Stimulated activated CD8-positive, alpha-beta memory T cell treated with anti-CD3 and anti-CD28 coated beads, Interleukin-7, amount 100 ng/mL, for 4 hours (primary cell): ENCODE results near the gene ZNF578.
A peak's percentile ranks its signal among the peaks of the same experiment; 100 is the strongest.
"Not testable (repeated sequence)": the region's sequence is repeated elsewhere in the genome, so short reads cannot be mapped to it uniquely, and the experiment has no call there.

Source experiments
- DNase-seq, 2 donors: peaks; one replicate each; pipeline ENCODE4 v3.0.0-alpha.2; 2020; ENCODE audit warnings: low read depth in 2 of 2

ZNF578 gene

GRCh38 chr19:52516191-52516590 is 62.8 kb downstream of the ZNF578 start:
- DNase-seq: no peak

- no peak for DNase-seq
Observed at GRCh38 chr19:52518646-52519045, 65.3 kb downstream of the ZNF578 start.

- not testable (repeated sequence) for DNase-seq
Observed at GRCh38 chr19:52519175-52519574, 65.8 kb downstream of the ZNF578 start.

GRCh38 chr19:52520013-52520412 is 66.7 kb downstream of the ZNF578 start:
- DNase-seq: no peak

- no peak for DNase-seq
Observed at GRCh38 chr19:52522551-52522950, 69.2 kb downstream of the ZNF578 start.

GRCh38 chr19:52524086-52524485 is 70.7 kb downstream of the ZNF578 start:
- DNase-seq: no peak

GRCh38 chr19:52527134-52527955 is 74.0 kb downstream of the ZNF578 start, which contains the start of gene ZNF808:
ZNF808 (plus strand) TSS chr19:52527668; CDS start chr19:52543285, 15,617 bp downstream.
- DNase-seq: peak; percentile 96 to 98

- DNase-seq: no peak
Observed at GRCh38 chr19:52527956-52528351, 74.6 kb downstream of the ZNF578 start.

- DNase-seq: no peak
Observed at GRCh38 chr19:52532480-52532879, 79.1 kb downstream of the ZNF578 start.

- DNase-seq: no peak
Observed at GRCh38 chr19:52533901-52534300, 80.5 kb downstream of the ZNF578 start.

- not testable (repeated sequence) for DNase-seq
Observed at GRCh38 chr19:52535385-52535770, 82.0 kb downstream of the ZNF578 start.

GRCh38 chr19:52535771-52536447 is 82.6 kb downstream of the ZNF578 start:
- DNase-seq: peak; percentile 85 to 91

GRCh38 chr19:52536448-52536800 is 83.1 kb downstream of the ZNF578 start:
- peak; percentile 5 to 35 for DNase-seq

- not testable (repeated sequence) for DNase-seq
Observed at GRCh38 chr19:52538815-52539214, 85.5 kb downstream of the ZNF578 start.

- not testable (repeated sequence) for DNase-seq
Observed at GRCh38 chr19:52541176-52541575, 87.8 kb downstream of the ZNF578 start.

GRCh38 chr19:52541608-52542007 is 88.3 kb downstream of the ZNF578 start:
- no peak for DNase-seq

GRCh38 chr19:52542541-52542940 is 89.2 kb downstream of the ZNF578 start:
- DNase-seq: not testable (repeated sequence)

GRCh38 chr19:52542984-52543664 is 89.8 kb downstream of the ZNF578 start:
- DNase-seq: peak; percentile 17 to 24

- DNase-seq: no peak
Observed at GRCh38 chr19:52554216-52554971, 101.0 kb downstream of the ZNF578 start.

- no peak for DNase-seq
Observed at GRCh38 chr19:52557231-52557995, 104.1 kb downstream of the ZNF578 start.
